Amniotic stem cell (primary cell): ENCODE data around the gene ZNF512B.

Source experiments
- DNase-seq: peaks from one replicate; lab custom pipeline; 2025; lab: John Stamatoyannopoulos, UW

The ZNF512B gene

GRCh38 chr20:63947638-63948456 is 21.9 kb downstream of the ZNF512B start:
- no peak for DNase-seq

GRCh38 chr20:63946986-63947637 is 22.6 kb downstream of the ZNF512B start:
- DNase-seq: no peak

- DNase-seq: no peak
Observed at GRCh38 chr20:63945921-63946920, 23.5 kb downstream of the ZNF512B start.

- no peak for DNase-seq
Observed at GRCh38 chr20:63945031-63945658, 24.6 kb downstream of the ZNF512B start.

GRCh38 chr20:63944078-63944941 is 25.4 kb downstream of the ZNF512B start:
- DNase-seq: no peak

GRCh38 chr20:63943808-63944077 is 26.0 kb downstream of the ZNF512B start:
- no peak for DNase-seq

GRCh38 chr20:63942969-63943807 is 26.5 kb downstream of the ZNF512B start:
- DNase-seq: no peak

GRCh38 chr20:63942250-63942951 is 27.3 kb downstream of the ZNF512B start:
- DNase-seq: no peak

GRCh38 chr20:63941282-63942081 is 28.2 kb downstream of the ZNF512B start:
- DNase-seq: no peak

- DNase-seq: no peak
Observed at GRCh38 chr20:63940472-63941266, 29.1 kb downstream of the ZNF512B start.

GRCh38 chr20:63940071-63940471 is 29.7 kb downstream of the ZNF512B start:
- DNase-seq: no peak

- no peak for DNase-seq
Observed at GRCh38 chr20:63939061-63939935, 30.4 kb downstream of the ZNF512B start.

GRCh38 chr20:63937596-63937995 is 32.1 kb downstream of the ZNF512B start:
- no peak for DNase-seq

- no peak for DNase-seq
Observed at GRCh38 chr20:63935447-63935846, 34.3 kb downstream of the ZNF512B start.

GRCh38 chr20:63934271-63935068 is 35.3 kb downstream of the ZNF512B start:
- no peak for DNase-seq

- no peak for DNase-seq
Observed at GRCh38 chr20:63933646-63934045, 36.1 kb downstream of the ZNF512B start.
